GM12874 (cell line): ENCODE results near the gene COPB1.

Experiments
- CTCF ChIP-seq: IDR thresholded peaks from 2 replicates; pipeline ENCODE4 v1.5.1; 2011; ENCODE audit warnings: low read depth, mild to moderate bottlenecking, control low read depth, low read length, moderate library complexity; ENCODE audit not compliant: insufficient read depth

The COPB1 gene

GRCh38 chr11:14445542-14446530 is 53.8 kb downstream of the COPB1 start:
- no peak for TF ChIP-seq CTCF

GRCh38 chr11:14444441-14445189 is 55.0 kb downstream of the COPB1 start:
- no peak for TF ChIP-seq CTCF

- no peak for TF ChIP-seq CTCF
Observed at GRCh38 chr11:14443638-14444037, 56.0 kb downstream of the COPB1 start.

- no peak for TF ChIP-seq CTCF
Observed at GRCh38 chr11:14435717-14436512, 63.7 kb downstream of the COPB1 start.

- no peak for TF ChIP-seq CTCF
Observed at GRCh38 chr11:14425621-14426020, 74.0 kb downstream of the COPB1 start.

GRCh38 chr11:14424096-14424495 is 75.5 kb downstream of the COPB1 start:
- no peak for TF ChIP-seq CTCF
